ENCODE results near the gene NWD2.
"Not testable (repeated sequence)": the region's sequence is repeated elsewhere in the genome, so short reads cannot be mapped to it uniquely, and the experiment has no call there.

NWD2 gene

DNA sequence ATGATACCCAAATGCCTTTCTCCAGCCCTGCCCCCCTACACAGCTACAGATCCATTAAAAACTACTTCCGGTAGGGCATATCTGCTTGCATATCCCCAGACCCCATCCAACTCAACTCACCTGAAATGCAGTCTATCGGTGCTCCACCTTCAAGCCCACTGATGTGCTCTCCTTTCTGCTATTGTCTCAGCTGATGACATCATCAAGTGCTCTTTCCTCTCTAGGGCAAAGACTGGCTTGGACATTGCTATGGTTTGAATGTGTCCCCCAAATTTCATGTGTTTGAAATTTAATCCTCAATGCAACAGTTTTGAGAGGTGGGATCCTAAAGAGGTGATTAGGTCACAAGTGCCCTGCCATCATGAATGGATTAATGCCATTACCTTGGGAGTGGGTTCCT lies 229.3 kb downstream of the NWD2 start:
- no peak for DNase-seq

DNA sequence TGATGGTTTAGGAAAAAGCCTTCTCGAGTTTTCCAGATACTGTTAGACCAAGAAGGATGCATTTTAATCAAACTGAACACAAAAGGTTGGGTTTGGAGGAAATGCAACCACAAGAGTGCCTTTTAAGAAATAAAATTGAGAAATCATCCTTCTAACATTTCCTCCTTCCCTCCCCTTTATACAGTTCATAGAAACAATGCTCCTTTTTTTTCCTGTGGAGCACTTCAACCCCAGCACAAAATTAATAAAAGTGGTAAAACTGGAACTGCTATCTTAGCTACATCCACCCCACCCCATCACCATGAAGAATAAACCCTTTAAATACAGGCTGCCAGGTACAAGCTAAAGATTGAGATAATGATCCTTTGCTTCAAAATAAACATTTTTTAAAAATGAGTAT lies 230.5 kb downstream of the NWD2 start:
- no peak for DNase-seq

GRCh38 chr4:37475776-37476175 lies 231.2 kb downstream of the NWD2 start:
- DNase-seq = no peak

DNA sequence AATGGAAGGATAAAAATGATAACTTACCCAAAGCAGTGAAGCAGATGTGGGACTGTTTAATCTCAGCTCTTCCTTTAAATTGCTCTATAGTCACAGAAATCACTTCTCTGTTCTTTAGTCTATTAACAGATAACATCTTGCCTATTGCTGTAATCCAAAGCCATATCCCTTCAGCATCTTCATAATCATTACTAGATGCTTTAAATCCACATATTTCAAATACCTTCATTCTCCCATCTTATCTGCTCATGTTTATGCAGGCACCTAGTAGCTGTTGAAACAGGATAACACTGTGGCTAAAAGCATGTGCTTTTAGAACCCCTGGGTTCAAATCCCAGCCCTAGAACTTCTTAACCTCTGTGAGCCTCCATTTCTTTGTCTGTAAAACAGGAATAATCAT lies 231.7 kb downstream of the NWD2 start:
- no peak for DNase-seq

DNA sequence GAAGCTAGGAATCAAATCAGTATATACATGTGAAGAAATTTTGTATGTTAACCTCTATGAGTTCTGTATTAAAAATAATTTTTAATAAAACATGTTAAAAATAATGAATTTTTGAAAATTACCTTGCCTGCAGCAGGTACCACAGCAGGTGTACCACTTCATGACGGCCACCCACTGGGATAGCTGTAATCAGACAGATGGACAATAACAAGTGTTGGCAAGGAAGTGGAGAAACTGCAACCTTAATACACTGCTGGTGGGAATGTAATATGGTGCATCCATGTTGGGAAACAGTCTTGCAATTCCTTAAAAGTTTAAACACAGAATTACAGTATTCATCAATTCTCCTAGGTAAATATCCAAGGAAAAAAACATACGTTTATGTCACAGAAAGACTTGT lies 232.1 kb downstream of the NWD2 start:
- no peak for DNase-seq

DNA sequence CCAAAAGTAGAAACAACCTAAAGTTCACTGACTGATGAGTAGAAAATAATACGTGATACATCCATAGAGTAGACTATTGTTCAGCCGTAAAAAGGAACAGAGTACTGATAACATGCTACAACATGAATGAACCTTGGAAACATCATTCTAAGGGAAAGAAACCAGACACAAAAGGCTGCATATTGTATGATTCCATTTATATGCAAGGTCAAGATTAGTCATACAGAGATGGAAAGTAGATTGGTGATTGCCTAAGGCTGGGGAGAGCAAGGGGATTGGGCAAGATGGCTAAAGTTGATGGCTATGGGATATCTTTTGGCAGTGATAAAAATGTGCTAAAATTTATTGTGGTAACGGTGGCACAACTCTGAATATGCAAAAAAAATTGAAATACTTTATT lies 232.6 kb downstream of the NWD2 start:
- DNase-seq = no peak

GRCh38 chr4:37478151-37478550 lies 233.6 kb downstream of the NWD2 start:
- no peak for DNase-seq

DNA sequence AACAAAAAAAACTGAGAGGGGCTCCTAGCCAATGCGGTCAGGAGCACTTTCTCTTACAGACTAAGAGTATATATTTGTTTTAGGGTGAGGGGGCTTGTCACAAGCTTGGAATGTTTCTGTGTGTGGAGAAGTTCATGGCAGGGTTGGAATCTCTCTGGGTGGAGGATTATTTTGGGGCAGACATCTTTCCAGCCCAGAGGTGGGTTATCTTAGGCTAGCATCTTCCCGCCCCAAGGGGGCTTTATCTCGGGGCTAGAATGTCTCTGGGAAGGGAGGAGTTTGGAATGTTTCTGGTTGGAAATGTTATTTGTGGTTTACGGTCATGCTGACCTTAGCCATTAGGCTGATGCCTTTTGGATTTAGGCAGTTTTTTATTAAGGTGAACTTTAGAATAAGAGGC lies 236.0 kb downstream of the NWD2 start:
- no peak for DNase-seq

DNA sequence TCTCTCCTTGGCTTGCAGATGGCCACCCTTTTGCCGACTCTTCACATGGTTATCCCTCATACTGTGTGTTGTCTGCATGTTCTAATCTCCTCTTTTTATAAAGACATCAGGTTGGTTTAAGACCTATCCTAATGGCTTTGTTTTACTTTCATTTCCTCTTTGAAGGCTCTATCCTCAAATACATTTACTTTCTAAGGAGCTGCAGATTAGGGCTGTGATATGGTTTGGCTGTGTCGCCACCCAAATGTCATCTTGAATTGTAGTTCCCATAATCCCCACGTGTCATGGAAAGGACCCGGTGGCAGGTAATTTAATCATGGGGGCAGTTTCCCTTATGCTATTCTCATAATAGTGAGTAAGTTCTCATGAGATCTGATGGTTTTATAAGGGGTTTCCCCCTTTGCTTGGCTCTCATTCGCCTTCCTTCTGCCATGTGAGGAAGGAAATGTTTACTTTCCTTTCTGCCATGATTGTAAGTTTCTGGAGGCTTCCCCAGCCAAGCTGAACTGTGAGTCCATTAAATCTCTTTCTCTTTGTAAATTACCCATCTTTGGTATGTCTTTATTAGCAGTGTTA lies 237.1 kb downstream of the NWD2 start:
- peak; percentile 9 for DNase-seq

DNA sequence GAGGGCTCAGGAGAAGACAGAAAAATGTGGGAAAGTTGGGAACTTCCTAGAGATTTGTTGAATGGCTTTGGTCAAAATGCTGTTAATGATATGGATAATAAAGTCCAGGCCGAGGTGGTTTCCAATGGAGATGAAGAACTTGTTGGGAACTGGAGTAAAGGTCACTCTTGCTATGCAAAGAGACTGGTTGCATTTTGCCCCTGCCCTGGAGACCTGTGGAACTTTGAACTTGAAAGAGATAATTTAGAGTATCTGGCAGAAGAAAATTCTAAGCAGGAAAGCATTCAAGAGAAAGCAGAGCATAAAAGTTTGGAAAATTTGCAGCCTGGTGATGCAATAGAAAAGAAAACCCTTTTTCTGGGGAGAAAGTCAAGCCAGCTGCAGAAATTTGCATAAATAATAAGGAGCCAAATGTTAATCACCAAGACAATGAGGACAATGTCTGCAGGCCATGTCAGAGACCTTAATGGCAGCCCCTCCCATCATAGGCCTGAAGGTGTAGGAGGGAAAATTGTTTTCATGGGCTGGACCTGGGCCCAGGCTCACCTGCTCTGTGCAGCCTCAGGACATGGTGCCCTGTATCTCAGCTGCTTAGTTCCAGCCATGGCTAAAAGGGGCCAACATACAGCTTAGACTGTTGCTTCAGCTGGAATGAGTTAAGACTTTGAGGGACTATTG lies 237.8 kb downstream of the NWD2 start:
- no peak for DNase-seq

GRCh38 chr4:37483610-37484009 lies 239.1 kb downstream of the NWD2 start:
- DNase-seq = no peak

- DNase-seq = no peak
These were observed 241.6 kb downstream of the NWD2 start for GRCh38 chr4:37486166-37486565.

GRCh38 chr4:37487668-37488067 lies 243.1 kb downstream of the NWD2 start:
- no peak for DNase-seq

- no peak for DNase-seq
These were observed 245.2 kb downstream of the NWD2 start for GRCh38 chr4:37489697-37490096.

GRCh38 chr4:37490391-37491347 lies 246.1 kb downstream of the NWD2 start:
- DNase-seq = no peak

DNA sequence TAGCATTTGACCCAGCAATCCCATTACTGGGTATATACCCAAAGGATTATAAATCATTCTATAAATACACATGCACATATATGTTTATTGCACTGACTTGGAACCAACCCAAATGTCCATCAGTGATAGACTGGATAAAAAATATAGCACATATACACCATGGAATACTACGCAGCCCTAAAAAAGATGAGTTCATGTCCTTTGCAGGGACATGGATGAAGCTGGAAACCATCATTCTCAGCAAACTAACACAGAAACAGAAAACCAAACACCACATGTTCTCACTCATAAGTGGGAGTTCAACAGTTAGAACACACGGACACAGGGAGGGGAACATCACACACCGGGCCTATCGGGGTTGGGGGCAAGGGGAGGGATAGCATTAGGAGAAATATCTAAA lies 250.8 kb downstream of the NWD2 start:
- DNase-seq = not testable (repeated sequence)
